ENCODE data around the gene PRSS21.
A peak's percentile ranks its signal among the peaks of the same experiment; 100 is the strongest.

PRSS21 gene

DNA sequence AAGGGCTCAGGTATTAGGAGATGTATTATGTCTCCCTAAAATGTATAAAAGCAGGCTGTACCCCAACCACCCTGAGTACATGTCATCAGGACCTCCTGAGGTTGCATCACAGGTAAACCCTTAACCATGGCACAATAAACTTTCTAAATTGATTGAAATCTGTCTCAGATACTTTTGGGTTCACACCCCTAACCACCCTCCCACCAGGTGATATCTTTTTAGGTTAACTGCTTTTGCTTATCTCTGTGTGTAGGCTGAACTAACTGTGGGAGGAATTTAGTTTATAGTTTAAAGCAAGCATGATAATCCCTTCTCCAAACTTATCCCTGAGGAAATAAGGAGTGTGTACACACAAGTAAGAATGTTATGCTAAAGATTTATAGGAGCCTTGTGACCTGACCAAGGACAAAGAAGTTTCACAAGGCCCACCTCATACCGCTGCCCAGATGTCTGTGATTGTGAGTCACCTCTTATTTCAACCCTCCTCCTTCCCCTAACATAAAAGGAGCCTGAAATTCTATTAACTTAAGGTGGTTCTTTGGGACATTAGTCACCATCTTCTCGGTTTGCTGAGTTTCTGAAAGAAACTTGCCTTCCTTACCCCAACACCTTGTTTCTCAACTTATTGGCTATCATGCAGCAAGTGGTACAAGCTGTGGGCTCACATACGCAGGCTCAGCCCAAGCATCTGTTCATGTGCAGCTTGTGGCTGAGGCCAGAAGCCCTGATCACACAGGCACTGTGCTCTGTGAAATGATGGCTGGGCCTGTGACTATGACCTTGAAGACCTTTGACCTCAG lies 29.7 kb downstream of the PRSS21 start:
- no peak for DNase-seq

DNA sequence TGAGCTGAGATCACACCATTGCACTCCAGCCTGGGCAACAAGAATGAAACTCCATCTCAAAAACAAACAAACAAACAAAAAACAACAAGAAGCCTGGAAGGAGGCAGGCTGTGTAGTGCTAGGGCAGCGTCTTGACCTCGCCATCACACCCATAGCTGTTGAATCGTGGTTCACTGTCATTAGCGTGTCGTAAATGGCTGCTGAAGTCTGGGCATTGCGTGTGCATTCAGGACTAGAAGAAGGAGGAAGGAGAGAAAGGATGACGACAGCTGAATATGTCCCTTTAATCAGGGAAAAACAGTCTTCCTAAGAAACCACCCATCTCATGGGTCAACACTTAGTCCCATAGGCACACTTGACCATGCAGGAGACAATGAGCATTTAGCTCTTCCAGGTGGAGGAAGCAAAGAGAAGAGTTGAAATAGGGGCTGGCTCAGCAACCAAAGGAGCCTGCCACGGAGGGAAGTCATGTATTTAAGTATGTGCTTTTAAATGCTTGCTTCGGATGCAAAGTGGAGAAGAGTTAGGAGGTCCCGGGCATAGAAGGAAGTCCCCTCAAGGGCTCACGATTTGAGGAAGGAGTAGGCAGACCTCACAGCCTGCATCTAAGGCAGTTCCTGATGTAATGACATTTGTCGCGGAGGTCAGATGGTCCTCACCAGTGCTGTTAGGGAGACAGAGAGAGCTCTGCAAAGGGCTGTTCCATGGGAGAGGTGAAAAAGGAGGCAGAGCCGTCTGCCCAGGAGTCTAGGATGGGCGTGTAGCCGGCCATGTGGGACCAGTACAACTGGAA lies 32.1 kb downstream of the PRSS21 start:
- DNase-seq, result no peak

GRCh38 chr16:2852003-2852730 lies 35.1 kb downstream of the PRSS21 start:
- DNase-seq, result no peak

GRCh38 chr16:2852731-2853507 lies 35.9 kb downstream of the PRSS21 start:
- DNase-seq, result no peak

DNA sequence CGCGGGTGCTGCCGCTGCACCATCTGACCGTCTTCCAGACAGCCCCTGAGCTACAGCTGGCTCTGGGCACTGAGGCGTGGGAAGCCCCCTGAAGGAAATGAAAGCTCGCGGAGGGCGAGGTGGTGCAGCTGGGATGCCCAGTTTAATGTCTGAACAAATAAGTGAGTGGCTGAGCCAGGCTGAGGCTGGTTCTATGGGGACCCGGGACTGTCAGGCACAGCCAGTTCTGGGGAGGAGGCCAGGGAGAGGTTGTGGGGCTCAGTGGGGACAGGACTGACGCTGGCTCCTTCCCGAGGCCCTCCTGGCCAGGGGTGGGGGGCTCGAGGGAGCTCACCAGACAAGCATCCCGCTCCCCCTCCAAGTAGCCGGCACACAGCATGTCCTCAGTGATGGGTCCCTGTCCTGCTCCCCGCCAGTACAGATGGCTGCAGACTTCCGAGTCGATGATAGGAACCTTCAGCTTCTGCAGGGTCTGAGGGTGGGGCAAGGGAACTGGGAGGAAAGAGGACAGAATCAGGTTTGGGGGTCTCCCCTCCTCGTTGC lies 36.6 kb downstream of the PRSS21 start:
- DNase-seq, result no peak

DNA sequence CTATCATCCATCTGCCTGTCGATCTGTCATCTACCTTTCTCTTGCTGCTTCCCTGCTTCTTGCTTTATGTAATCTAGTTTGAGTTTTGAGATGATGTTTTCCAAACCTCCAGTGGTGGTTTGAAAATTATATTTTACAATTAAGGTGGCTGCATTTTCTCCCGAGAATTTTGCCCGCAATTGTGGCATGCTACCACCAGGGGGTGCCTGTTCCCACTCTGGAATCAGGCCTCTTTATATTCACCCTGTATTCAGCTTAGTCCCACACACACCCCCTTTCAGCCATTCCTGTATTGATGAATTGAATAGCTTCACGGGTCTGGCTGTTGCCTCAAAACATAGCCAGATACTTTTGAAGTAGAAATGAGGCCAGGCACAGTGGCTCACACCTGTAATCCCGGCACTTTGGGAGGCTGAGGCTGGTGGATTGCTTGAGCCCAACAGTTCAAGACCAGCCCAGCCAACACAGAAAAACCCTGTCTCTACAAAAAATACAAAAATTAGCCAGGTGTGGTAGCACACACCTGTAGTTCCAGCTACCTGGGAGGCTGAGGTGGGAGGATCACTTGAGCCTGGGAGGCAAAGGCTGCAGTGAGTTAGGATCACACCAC lies 37.8 kb downstream of the PRSS21 start:
- DNase-seq, result no peak

DNA sequence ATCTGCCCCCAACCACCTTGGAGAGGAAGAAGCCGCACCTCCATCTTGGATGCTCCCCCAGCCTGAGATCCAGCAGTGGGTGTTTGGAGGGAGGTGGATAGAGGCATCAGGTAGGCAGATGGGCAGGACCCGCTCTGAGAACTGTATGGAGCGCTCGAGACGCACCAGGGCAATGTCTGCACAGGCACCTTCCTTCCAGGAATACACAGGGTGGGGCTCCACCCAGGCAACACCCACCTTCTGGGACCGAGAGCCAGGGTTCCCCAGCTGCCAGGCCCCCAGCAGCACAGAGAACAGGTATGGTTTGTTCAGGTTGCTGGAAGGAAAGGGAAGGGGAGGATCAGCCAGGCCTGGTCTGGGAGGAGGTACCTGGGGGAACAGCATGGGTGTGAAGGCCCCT lies 38.5 kb downstream of the PRSS21 start:
- no peak for DNase-seq

GRCh38 chr16:2856061-2856670 lies 39.1 kb downstream of the PRSS21 start:
- no peak for DNase-seq

DNA sequence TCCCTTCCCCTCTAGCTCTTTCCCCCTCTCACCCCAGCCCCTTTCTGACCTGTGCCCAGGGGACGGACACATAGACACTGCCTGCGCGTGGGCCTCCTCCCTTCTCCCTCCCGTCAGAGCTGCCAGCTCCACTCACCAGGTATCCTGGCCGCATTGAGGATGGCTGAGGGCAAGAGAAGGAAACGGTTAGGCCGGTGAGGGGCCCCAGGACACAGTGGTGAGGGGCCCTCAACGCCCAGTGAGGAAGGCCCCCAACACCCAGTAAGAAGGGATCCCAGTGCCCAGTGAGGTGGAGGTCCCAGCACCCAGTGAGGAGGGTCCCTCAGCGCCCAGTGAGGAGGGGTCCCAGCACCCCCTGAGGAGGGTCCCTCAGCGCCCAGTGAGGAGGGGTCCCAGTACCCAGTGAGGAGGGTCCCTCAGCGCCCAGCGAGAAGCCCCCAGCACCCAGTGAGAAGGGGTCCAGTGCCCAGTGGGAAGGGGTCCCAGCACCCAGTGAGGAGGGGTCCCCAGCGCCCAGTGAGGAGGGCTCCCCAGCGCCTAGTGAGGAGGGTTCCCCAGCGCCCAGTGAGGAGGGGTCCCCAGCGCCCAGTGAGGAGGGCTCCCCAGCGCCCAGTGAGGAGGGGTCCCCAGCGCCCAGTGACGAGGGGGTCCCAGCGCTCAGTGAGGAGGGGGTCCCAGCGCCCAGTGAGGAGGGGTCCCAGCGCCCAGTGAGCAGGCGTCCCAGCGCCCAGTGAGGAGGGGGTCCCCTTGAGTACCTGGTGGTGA lies 39.8 kb downstream of the PRSS21 start:
- no peak for DNase-seq

DNA sequence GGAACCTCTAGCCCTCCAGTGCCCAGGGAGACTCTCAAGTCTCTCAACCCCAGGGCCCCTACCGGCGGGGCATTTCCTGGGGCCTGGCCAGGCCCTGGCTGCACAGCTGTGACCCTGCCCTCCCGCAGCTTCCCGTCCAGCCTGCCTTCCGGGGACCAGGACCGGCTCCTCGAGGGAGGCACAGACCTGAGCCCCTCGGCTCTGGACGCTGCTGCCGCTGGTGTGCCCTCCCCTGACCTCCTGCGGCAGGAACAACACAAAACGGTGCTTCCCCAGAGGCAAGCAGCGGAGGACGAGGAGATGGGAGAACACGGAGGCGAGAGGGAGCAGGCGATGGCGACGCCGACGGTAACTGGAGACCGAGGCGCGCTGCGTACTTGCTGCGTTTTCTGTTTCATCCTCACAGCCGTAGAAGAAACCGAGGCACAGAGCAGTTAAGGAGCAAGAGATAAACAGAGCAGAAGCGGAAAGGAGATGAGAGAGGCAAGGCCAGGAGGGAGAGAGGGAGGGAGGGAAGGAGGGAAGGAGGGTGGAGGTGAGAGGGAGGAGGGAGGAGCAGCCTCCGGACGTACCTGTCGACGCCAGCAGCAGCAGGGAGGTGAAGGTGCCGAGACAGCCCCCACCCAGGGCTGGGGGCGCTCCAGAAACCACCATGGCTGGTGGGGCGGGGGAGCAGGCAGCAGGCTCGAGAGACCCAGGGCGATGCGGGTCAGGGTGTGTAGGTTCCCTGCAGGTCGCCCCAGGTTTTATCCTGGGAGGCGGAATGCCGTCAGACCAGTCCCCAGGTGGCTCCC lies 40.6 kb downstream of the PRSS21 start, which contains the start of gene PRSS22:
Gene PRSS22, minus strand, starts transcription at position 720 of the 794 bp plus-strand sequence. Its CDS starts 66 bp downstream, at position 654.
- DNase-seq, result no peak

- DNase-seq, result no peak
Measured at GRCh38 chr16:2858245-2859025, 41.4 kb downstream of the PRSS21 start.

- no peak for DNase-seq
Measured at GRCh38 chr16:2859686-2860265, 42.7 kb downstream of the PRSS21 start.

GRCh38 chr16:2860826-2861567 lies 44.0 kb downstream of the PRSS21 start:
- no peak for DNase-seq

DNA sequence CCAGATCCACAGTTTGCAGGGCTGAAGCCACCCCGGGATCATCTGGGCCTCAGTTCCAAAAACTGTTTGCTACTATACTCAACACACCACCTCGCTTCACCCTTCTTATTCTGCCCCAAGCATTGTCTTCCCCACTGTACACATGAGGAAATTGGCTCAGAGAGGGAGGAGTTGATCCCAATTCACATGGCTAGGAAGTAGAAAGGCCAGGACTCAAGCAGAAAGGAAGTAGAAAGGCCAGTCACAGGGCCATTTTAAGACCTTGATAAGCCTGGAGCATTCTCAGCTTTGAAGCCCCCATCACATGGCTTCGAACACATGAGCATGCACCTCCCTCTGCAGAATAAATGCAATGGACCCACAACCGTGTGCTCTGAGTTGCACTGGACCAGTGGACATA lies 48.6 kb downstream of the PRSS21 start:
- no peak for DNase-seq

DNA sequence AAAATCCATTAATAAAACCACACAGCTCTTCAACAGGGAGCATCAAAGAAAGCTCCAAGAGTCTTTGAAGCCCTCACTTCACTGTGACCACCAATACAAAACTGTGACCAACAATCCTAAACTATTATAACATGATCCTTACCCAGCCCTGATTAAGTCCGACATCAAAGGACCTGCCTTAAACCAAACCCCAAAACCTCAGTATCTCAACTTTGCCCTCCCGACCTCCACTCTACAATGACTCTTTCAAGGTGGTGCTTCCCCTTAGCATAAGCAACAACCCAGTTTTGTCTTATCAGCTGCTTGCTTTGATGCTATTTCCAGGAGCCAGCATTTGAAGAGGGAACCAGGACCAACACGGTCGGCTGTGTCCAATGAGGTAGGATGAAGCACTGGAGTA lies 49.4 kb downstream of the PRSS21 start:
- no peak for DNase-seq

GRCh38 chr16:2867661-2867986 lies 50.6 kb downstream of the PRSS21 start:
- no peak for DNase-seq

- DNase-seq, result peak; percentile 69
Measured at GRCh38 chr16:2867987-2868789, 51.2 kb downstream of the PRSS21 start.

Measured in NCI-H2081 treated with DMSO at 0.1 percent for 48 hours (cell line).